H54 (cell line): ENCODE measurements around the gene FIZ1.

Source experiments
- DNase-seq: peaks from one replicate; pipeline ENCODE4 v3.0.0; 2011; ENCODE audit warnings: low spot score, mixed read lengths; ENCODE audit not compliant: insufficient read length
- FAIRE-seq: peaks from 3 replicates; lab custom pipeline; 2011; peaks lifted over from hg19 to GRCh38; lab: Jason Lieb, UNC
- POLR2A ChIP-seq: IDR thresholded peaks from 2 replicates; pipeline ENCODE4 v1.6.1; 2011; ENCODE audit warnings: low read depth, mild to moderate bottlenecking, low read length

The FIZ1 gene

DNA sequence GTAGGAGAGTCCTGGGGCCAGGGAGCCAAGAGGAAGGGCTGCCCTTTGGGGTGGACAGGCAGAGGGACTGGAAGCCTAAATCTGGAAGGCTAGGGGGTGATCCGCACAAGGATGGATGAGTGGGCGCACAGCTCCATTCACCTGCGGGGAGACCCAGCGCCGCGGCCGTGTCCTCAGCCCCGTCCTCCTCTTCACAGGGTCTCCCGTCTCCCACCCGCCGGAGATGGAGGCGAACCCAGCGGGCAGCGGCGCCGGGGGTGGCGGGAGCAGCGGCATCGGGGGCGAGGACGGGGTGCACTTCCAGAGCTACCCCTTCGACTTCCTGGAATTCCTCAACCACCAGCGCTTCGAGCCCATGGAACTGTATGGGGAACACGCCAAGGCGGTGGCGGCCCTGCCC, 14.1 kb upstream of the FIZ1 start:
- no peak for FAIRE-seq
- DNase-seq: no peak
- TF ChIP-seq POLR2A: no peak

- no peak for FAIRE-seq
- DNase-seq: no peak
- no peak for TF ChIP-seq POLR2A
Observed at GRCh38 chr19:55611983-55612645, 12.8 kb upstream of the FIZ1 start.

- FAIRE-seq (no peak), DNase-seq (no peak)
- no peak for TF ChIP-seq POLR2A
Observed at GRCh38 chr19:55611300-55611982, 12.1 kb upstream of the FIZ1 start.

DNA sequence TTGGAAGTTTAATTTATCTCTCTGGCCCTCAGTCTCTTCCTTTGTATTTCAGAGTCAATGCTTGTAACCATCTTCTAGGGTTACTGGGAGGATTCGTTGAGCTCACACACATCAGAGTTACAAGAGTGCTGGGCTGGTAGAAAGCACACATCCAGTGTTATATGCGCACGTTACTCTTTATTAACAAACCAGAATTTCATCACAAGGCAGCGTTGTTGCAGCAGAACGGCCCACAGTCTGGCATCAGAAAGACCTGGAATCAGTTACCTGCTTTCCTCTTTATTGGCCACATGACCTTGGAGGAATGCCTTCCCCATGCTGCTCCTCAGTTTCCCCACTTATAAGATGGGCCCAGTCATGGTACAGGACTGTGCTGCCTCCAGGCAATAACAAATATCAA, 10.0 kb upstream of the FIZ1 start:
- TF ChIP-seq POLR2A: no peak
- DNase-seq: no peak
- FAIRE-seq: no peak

DNA sequence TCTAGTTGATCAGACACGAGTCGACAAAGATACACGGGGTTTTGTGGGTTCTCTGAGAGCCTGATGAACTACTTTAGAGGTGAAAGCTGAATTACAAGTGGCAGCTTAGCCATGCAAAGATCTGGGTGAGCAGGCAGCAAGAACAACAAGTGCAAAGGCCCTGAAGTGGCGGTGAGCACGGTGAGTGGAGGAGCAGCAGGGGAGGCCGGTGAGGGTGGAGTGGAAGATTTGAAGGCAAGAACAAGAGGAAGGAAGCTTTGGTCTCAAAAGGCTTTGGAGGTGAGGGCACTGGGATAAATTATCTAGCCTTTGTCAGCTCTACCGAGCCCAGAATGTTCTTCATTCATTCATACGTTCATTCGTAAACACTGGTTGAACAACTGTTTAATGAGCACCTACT, 7.5 kb upstream of the FIZ1 start:
- FAIRE-seq: no peak
- no peak for TF ChIP-seq POLR2A
- DNase-seq: no peak

GRCh38 chr19:55606471-55606787, 7.1 kb upstream of the FIZ1 start:
- DNase-seq (no peak), FAIRE-seq (no peak)
- no peak for TF ChIP-seq POLR2A

DNA sequence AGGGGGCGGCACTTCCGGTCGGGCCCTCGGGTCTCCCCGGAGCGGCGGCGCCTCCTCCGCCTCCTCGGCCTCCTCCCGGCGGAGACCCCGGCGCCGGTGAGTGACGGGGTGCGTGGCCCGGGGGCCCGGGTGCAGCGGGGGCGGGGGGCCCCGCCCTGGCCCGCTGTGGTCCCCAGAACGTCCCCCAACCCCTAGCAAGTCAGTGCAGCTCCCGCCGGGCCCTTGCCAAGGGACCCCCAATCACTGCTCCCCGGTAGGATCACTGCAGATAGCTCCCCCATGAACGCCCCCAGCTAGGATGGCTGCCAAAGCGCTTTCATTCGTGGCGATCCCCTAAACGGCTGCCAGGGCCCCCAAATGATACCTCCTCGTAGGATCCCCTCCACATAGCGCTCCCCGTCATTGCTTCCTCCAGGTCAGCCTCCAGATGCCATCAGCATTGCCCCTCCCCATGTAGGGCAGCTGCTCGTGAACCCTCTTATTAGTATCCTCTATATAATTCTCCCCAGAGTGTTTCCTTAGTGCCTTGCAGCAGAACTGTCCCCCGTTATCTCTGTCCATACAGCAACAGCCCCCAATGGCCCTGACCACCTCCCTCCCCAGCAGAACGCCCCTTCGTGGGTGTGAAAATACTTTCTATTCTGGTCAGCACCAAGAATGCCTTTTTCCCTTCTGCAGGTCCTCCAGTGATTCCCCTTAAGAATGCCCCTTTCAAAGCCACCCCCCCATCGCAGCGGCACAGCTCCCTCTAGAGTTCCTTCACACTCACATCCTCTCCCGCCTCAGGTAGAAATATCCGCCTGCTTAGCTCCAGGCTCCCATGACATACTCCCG, 6.5 kb upstream of the FIZ1 start, which contains the start of gene ZNF865:
ZNF865 (plus strand) TSS at position 11 of the 834 bp plus-strand sequence. CDS start 7,972 bp downstream, outside the sequence.
- peak; percentile 43; the same call in 1 of the 2 replicates for TF ChIP-seq POLR2A
- DNase-seq (peak; percentile 99), FAIRE-seq (no peak)

DNA sequence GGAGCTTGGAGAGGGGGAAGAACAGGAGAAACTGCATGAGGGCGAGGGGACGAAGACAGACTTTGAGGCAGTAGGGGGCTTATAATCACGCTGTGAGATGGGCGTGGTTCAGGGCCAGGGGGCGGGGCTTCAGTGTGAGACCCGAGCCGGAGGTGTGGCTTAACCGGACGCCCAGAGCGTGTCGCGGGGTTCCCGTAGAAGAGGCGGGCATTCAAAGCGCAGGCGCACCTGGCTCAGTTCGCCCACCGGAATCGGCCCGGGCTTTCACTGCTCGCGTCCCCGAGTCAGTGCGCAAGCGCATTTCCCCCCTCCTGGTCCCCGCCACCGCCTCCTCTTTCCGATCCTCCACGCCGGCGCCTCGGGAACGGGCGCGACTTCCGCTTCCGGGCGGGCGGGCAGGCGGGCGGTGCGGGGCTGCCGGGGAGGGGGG, 5.9 kb upstream of the FIZ1 start:
- DNase-seq (peak; percentile 100), FAIRE-seq (no peak)
- no peak for TF ChIP-seq POLR2A

DNA sequence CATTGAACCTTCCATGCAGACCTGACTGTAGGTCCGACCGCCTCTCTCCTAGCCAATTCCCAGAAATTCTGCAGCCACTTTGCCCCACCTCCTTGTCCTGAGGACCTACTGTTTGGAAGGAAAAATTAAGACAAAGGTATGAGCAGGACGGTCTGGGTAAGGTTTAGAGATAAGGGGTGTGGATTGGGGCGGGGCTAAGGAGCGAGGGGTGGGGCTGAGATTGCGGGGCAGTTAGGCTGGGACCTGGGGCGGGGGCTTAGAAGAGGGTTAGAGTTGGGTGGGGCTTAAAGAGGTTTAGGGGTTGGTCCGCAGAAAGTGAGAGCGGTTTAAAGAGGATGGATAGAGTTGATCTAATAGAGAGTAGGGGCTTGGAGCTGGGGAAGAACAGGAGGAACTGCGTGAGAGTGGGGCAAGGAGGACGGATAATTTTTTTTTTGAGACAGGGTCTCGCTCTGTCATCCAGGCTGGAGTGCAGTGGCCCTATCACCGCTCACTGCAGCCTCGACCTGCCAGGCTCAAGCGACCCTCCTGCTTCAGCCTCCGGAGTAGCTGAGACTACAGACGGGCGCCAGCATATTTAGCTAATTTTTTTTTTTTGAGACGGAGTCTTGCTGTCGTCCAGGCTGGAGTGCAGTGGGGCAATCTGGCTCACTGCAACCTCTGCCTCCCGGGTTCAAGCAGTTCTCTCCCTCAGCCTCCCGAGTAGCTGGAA, 4.4 kb upstream of the FIZ1 start:
- DNase-seq (no peak), FAIRE-seq (no peak)
- TF ChIP-seq POLR2A: no peak

DNA sequence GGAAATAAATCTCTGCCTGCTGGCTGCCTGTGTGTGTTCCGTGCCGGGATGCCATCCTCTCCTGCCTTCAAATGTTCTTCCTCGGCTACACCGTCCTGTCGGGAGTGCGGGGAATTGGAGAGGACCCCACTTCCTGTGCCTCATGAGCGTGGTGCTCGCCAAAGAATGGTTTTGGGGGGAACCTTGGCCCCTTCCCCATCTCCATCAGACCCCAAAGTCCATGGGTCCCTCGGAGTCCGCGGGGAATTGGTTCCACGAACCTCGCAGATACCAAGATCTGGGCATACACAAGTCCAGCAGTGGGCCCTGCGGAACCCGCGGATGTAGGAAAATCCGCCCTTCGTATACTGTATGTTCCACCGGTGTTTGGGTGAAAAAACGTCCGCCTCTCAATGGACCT, 3.8 kb upstream of the FIZ1 start:
- no peak for TF ChIP-seq POLR2A
- FAIRE-seq (no peak), DNase-seq (no peak)

DNA sequence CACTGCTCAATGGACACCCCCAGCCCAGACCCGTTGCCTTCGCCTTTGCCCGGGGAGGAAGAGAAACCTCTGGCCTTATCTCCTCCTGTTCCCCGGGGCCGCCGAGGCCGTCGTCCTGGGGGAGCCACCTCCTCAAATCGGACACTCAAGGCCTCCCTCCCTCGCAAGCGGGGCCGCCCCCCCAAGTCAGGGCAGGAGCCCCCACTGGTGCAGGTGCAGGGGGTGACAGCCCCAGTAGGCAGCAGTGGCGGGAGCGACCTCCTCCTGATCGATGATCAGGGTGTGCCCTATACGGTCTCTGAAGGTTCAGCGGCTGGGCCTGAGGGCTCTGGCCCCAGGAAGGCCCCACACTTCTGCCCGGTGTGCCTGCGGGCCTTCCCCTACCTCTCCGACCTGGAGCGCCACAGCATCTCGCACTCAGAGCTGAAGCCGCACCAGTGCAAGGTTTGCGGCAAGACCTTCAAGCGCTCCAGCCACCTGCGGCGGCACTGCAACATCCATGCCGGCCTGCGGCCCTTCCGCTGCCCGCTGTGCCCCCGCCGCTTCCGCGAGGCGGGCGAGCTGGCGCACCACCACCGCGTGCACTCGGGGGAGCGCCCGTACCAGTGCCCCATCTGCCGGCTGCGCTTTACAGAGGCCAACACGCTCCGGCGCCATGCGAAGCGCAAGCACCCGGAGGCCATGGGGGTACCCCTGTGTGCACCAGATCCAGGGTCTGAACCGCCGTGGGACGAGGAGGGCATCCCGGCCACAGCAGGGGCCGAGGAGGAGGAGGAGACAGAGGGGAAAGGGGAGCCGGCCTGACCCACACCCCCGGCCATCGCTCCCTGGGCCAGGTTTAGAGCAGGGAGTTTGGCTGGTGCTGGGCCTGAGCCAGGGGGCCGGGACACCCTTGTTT, 3.0 kb upstream of the FIZ1 start:
- no peak for TF ChIP-seq POLR2A
- no peak for FAIRE-seq
- no peak for DNase-seq

DNA sequence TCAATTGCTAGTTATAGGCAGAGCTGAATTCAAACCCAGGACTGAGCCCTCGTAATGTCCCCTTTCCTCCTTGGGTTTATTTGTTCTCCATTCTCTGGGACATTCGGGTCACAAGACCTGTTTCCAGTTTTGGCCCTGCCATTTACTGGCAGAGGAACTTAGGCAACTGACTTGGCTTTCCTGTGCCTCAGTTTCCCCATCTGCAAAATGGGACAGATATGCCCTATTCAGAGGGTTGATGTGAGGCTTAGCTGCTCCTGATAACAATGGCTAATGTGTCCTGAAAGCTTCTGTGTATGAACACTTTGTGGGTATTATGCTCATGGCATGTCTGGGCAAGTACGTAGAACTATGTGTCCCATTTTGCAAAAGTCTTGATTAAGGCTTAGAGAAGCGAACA, 1.8 kb upstream of the FIZ1 start:
- DNase-seq (no peak), FAIRE-seq (no peak)
- no peak for TF ChIP-seq POLR2A

DNA sequence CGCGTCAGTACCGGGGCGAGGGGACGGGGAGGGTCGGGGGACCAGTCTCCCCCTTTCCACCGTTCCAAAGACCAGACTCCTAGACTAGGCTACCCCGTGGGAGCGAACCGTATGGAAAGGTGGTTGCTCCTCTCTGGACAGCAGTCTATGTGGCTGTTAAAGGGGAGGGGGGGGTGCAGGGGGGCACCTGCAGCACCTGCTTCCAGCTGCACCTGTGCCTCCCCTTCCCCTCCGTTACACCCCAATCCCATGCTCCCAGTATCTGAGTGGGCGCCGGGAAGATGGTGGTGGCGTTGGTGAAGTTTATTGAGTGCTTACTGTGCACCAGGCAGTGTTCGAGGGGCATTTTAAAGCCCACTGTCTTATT, 1.3 kb upstream of the FIZ1 start:
- FAIRE-seq: no peak
- 0 out of 2 replicates have a peak, but pooled peaks have one; percentile 24 for TF ChIP-seq POLR2A
- DNase-seq: peak; percentile 75
